Daoy (cell line): ENCODE measurements around the gene PRCC. TPM values are rescaled to one million over a fixed set of nuclear protein-coding genes. Genes with fewer than 3 reads are reported as not detected.
"Not testable (repeated sequence)": the region's sequence is repeated elsewhere in the genome, so short reads cannot be mapped to it uniquely, and the experiment has no call there.

Experiments used
- DNase-seq: peaks from one replicate; pipeline ENCODE4 v3.0.0-alpha.2; 2015; ENCODE audit warnings: low read depth
- total RNA-seq: library from RNA; depleted of rRNA; stranded (reverse); fragments of >200 nt; shearing (Covaris generic); gene quantifications from 2 replicates; pipeline ENCODE4 v1.2.3, GENCODE V29; 2014

The PRCC gene
- total RNA-seq, 1 experiment from 2014 or later, result 44.6 TPM

DNA sequence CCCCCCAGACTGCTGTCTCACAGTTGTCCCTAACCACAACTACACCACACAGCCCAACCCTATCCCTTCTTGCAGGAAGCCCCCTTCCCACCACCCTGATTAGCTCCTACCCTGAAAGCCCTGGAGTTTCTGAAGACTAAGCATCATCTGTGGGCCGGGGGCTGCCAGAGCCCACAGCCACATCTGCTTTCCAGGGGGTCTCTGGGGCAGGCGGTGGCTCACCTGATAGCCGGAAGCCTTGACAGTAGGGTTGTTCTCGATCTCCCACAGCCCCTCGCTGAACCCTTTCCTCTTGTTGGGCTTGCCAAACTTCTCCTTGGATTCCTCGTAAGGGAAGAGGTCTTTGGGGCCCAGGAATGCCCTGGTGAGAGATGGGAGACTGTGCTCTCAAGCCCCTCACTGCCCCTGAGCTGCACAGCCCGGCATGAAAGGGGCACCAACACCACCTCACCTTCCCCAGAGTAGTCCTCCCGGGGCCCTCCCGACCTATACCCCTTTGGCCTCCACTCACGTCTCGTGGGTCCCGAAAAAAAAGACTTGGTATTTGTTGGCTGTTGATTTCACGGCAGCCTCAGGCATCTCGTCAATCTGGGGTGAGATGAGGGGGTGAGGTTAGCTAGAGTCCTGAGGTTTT lies 22.4 kb upstream of the PRCC start:
- DNase-seq, result no peak

DNA sequence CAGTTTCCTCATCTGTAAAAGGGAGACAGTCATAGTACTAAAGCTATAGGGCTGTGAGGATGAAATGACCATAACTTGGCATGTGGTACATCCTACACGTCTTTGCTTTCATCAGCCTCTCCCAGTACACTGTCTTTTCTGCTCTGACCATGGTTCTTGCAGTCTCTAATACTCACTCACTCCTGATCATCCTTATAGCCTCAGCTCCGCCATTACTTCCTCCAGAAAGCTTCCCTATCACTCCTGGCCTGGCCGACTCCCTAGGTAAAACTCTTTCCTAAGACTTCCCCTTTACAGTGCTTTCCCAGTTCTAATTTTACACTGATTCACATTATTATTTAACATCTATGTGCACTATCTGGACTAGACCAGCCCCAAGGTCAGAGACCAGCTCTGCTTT lies 21.5 kb upstream of the PRCC start:
- DNase-seq, result no peak

DNA sequence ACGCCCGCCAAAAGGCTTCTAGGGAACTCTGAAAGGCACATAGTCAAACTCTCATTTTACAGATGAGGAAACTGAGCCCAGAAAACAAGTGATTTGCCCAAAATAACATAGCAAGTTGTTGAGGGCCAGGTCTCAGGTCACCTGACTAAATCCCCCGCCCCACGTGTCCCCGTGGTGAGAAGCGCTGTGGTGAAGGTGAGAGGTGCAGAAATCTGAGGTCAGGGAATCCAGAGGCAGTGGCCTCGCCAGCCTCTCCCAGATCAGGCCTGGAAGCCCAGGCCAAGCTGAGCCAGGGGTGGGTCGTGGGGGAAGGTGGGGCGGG lies 21.0 kb upstream of the PRCC start:
- no peak for DNase-seq

DNA sequence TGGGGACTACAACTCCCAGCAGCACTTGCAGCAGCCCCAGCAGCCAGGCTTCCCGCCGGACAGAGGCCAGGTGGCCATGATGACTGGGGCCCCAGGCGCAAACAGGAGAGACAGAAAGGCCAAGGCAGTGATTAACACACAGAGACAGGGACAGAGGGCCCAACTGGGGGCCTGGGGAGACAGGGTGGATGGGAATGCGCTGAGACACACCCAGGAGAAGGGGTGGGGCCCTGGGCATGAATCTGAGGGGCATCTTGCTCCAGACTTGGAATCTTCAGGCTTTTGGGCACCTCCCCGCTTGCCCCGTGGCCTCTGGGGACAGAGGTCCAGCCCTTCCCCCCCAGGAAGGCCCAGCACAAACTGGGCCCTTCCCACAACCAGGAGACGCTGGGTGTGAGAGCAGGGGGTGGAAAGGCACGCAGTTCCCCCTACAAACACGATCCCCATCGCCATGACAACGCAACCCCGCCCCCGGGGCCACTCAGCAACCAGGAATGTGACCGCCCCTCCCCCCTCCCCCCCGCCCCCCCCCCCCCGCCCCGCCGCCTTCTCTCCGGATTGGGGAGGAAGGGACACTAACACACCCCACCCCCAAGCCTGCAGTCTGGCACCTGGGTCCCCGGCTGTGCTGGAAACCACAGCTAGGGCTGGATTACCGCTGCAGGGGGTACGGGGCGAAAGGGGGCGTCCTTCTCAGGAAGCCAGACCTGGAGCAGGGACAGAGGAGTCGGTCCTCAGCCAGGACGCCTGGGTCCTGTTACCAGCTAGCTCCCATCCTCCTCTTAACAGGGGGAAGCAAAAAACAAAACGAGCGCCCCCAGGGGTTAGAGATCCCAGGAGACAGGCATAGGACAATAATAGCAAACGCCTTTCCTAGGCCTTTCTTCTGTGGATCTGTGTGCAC lies 20.4 kb upstream of the PRCC start:
- peak; percentile 94 for DNase-seq

DNA sequence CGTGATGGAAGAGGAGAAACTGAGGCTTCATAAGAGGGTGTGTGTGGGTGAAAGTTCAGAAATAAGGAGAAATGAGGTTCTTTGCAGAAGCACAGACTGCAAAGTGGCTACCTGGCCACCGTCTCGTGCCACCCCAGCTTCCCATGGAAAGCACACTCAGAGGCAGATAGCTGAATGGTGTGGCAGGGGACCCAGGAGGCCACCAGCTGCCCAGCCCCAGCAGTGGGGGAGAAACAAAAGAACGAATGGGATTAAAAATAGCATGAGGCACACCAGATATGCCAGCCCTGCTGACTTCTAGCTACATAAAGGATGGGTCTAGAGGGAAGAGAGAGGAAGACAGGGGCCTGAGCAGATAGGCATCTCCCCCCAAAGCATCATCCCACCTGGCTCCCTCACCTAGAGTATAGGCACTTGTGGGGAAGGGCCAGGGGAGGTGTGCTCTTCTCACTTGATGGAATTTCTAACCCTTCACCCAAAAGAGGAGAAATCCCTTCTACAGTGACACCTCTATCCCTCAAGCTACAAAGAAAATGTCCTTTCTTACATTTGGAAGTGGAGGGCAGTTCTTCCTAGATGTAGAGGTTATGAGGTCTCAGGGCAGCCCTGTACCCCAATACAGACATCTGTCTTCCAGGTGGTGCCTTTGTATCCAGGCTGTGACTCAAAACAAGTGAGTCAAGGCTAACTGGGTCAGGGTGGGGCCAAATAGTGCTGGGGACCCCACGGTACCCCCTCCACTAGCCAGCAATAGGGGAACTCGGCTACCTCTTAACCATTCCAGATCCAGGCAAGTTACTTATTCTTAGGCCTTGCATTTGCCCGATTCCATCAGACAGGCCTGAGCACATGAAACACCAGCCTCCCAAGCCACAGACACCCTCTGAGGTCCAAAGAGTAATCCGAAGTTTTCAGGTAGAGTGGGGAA lies 19.3 kb upstream of the PRCC start:
- DNase-seq, result peak; percentile 71

DNA sequence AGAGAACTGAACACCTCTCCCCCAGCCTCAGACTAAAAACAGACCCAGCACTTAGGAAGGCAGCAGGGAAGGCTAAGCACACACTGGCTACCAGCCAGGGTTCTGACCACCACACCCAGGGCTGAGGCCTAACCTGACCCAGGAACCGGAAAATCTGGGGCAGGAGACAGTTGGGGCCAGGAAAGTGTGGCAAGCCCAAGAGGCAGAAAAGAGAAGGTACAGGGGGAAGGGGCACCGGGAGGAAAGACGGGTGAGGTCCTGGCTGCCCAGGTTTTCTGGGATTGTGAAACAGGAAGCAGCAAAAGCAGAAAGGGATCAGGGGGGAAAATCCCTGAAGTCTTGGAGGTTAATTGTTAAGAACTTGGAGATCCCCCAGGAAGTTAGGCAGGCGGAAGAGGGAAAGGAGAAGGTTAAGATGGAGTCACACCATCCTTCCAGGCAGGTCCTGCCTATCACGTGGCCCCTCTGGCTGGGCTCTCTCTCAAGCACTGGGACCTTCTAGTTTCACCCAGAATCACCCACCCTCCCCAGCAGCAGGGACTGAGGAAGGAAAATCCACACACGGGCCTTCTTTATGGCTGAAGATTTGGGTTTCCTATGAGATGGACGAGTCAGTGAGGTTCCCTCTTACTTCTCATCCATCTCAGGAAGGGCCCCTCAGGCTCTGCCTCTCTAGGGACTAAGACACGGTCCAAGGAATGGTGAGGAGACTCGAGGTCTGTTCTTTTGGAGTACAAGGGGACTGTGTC lies 18.5 kb upstream of the PRCC start:
- DNase-seq, result peak; percentile 82

DNA sequence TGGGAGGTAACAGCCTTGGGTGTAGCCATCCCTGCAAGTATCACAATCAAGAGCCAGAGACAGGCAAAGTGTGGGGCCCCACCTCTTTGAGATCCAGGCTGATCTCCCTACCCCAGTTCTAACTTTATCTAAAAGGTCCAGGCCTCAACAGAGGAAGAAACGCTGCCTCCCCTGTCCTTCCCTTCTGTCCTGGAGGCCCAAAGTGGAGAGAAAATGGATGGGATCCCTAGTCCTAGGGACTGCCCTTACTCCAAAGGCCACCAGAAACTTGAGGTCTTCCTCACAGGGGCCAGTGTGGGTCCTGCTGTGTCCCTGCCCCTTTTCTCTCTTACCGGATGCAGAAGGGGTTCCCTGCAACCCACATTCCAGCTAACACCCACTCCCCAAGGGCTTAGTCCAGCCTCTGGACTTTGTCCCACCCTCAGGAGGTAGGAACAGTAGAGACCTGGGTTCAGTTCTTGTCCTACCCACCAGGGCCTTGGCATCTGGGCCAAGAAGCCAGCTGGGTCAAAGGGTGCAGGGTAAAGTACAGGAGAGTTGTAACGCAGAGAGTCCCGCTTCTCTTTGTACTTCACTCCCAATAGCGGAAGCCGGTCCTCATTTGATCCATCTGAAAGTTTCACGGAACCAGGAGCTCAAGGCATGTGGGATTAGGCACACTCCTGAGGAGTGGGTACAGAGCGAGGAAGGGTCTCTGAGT lies 17.8 kb upstream of the PRCC start:
- peak; percentile 30 for DNase-seq

DNA sequence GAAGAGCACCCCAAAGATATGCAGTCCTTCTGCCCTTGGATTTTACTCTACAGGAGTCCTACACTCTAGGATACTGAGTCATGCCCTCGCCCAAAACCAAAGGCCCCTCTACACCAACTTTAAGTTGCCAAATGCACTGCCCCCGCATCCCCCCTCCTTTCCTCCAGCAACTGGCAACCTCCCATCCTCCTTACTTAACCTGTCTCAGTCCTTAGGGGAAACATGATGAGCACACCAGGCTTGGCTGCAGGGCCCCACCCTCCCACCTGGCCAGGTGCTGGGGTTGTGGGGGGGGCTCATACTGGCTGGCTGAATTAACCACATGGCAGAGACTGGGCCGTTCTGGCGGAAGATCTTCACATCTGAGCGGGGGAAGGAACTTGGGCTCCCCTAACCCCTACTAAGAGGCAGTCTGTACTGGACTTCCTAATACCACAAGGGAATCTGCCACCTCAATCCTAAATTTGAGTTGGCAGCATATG lies 17.1 kb upstream of the PRCC start:
- DNase-seq, result peak; percentile 67

DNA sequence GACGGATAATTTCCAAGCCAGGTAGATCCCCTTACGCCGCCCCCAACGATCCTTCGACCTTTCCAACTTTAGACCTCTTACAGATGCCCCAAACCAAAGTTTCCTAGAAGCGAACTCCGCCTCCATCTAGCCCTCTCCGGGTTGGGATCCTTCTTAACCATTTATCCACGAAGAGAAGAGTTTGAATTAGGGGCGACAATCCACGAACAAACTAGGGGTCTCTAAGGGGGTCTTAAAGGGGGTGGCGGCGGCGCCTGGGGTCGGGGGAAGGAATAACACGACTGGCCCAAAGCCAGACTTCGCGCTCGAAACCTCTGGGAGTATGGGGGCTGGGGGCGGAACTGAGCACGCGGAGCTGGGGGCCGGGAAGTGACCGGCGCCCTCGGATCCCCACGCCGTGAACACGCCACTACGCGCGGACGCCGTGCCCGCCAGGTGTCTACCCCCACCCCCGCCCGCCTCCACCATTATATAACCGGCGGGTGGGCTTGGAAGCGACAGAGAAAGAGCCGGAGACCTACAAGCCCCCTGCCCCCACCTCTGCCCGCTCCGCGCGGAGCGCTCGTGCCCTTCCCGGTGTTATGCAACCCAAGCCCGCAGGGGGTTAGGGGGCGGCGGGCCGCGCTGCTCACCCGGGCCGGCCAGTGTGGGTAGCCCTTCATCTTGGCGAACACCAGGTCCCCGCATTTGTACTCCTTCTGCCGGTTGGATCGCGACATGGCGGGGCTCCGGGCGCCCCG lies 16.5 kb upstream of the PRCC start:
- DNase-seq, result peak; percentile 51

DNA sequence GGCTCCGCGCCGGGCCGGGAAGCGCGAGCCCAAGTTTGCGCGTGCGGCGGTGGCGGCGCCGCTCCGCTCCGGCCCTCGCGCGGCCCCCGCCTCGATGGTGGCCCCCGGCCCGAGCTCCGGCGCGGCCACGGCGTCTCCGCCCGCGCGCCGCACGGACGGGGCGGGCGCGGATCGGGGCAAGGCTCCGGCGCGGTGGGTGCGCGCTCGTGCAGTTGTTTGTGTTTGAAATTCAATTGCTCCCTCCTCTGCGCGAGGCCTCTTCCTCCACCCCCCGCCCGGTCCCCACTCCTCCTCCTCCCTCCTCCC lies 15.9 kb upstream of the PRCC start, which contains the start of gene HDGF:
Gene HDGF, minus strand, starts transcription at position 225 of the 306 bp plus-strand sequence. CDS start 246 bp downstream, outside the sequence.
- DNase-seq, result no peak

DNA sequence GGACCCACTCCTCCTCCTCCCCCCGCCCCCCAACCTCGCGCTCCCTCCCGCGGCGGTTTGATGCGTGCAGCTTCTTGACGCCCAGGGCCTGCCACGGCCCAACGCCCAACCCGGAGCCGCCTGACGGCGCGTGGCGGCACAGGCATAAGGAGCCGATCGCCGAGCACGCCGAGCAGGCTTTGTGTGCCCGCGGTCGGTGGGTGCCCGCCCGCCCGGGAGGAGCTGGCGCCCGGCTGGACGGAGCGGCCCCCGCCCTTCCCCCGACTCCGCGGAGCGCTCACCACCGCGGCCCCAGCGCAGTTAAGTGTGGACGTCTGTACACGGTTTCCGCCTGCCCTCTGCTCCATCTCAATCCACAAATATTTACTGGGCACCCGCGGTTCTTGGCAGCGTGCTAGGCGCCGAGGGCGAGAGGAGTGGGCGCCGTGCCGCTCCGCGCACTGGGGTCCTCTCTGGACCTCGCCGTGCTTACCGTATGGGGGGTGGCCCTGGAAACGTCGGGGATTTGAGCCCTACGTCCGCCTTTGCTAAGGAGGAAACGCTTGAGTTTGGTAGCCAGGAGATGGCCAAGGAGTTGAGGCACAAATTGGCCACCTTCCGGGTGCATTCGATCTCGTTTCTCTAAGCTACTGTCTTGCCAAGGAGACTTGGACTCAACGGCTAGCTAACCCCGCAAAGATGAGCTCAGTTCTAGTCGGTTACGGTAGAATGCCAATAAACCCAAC lies 15.4 kb upstream of the PRCC start:
- DNase-seq, result peak; percentile 99

DNA sequence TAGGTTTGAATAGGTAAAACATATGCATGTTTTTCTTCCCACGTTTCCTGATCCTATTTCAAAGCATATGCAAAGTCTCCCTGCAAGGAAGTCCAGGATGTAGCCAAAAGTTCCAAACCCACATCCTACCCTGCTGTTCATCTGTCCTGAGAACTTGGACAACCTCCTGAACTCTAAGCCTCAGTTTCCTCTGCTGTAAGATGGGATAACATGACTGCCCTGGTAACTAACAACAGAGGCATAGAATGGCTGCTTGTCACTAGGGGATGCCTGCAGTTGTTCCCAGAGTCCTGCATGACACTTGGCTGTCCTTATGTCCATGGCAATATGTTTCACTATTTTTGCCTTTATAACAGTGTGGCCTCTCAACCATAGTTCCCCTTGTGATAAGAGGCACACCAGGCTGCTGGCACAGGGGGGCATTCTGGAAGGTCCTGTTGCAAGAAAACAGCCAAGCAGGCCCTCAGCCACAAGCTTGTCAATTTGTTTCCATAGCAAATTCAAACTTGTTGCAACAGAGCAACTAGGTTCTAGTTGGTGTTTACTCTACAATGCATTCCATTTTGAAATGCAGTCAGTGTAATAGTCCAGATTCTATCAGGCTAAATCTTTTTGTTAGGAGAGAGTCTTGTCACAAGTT lies 14.4 kb upstream of the PRCC start:
- DNase-seq, result no peak

DNA sequence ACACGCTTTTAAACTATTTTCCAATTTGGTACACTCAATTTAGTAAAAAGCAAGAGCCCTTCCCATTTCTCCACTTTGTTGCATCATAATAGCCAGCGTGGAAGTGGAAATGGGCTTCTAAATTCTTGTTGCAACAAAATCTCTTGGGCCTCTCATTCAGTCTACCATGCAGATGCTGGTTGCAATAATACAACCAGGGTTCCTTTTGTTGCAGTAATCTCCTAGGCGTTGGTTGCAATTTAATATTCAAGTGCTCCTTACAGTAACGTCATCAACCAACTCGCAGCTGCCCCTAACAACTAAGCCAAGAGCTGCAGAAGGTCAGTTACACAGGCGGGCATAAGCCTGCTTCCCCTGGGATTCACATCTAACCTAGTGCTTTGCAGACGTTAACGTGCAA lies 13.1 kb upstream of the PRCC start:
- no peak for DNase-seq

DNA sequence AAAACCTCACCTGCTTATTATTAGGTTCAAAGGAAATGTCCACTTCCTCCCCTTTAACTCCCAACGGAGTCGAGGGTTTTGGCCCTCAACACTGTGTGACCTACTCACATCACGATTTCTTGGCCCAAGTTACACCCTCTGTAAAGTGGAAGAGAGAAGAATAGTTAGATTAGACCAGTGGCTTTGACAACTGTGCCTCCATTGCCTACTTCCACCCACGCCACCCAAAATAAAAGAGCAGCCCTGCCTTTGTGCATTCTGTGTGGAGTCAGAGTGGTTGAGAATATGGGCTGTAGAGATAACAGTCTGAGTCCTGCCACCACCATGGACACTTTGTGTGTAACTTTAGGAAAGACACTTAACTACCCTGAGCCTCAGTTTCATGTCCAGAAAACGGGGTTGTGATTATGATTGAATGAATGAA lies 11.8 kb upstream of the PRCC start:
- DNase-seq, result no peak

DNA sequence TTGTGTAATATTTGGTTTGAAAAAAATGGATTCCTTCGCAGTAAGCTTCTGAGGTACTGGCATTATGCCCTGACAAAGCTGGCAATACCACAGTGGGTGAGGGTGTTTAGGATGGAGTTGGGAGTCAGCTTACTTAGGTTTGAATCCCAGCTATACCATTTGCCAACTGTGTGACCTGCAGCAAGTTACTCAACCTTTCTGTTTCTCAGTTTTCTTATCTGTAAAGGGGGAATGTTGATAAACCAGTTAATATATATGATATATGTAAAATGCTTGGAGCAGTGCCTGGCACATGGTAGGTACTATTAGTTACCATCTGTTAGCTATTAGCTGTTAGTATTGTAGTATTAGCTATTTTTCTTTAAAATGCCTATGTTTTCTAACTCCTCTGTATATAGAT lies 11.0 kb upstream of the PRCC start:
- DNase-seq, result no peak

DNA sequence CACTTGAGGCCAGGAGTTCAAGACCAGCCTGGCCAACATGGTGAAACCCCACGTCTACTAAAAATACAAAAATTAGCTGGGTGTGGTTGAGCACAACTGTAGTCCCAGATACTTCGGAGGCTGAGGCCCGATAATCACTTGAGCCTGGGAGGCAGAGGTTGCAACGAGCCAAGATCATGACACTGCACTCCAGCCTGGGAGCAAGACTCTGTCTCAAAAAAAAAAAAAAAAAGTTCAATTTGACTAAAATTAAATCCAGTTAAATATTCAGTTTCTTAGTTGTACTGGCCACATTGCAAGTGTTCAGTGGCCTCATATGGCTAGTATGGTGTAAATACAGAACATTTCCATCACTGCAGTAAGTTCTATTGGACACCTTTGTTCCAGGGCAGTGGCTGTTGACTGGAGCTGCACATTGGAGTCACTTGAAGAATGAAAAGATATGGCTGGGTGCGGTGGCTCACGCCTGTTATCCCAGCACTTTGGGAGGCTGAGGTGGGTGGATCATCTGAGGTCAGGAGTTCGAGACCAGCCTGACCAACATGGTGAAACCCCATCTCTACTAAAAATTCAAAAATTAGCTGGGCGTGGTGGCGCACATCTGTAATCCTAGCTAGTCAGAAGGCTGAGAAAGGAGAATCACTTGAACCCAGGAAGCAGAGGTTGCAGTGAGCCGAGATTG lies 9.6 kb upstream of the PRCC start:
- DNase-seq, result not testable (repeated sequence)

DNA sequence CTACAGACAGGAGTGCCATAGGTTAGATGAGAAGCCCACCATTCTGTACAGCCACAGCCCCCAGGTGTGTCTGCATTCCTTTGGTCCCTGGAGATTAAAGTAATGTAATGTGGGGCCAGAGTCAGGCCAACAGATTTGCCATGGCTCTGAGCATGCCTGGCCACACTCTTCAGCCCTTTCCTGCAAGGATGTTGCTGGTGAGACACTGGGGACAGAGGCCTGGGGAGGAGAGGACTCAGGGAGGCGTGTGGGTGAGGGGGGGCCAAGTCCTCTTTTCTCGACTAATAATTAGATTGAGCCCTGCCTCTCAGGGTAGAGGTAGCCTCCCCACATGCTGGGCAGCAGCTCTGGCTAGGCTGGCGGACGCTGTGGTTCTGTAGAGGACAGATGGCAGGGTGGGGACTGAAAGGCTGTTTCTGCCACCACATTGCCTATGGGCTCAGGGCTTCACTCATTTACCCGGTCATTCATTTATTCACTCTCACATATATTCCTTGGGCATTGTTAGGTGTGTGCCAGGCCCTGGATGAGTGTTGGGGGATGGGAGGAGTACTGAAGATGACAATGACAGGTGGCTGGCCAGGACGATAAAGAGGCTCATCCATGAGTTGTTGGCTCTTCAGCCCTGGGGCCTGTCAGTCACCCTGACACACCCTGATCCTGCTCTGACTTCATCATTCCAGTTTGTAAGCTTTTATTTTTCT lies 7.1 kb upstream of the PRCC start:
- DNase-seq, result no peak

DNA sequence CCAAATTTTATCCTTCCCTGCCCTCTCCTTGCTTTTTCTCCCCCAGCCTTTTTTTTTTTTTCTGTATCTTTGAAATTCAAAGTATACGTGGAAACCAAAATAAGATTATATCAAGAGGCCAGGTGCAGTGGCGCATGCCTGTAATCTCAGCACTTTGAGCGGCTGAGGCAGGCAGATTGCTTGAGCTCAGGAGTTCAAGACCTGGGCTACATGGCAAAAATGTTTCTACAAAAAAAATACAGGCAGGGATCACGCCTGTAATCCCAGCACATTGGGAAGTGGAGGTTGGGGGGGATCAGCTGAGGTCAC lies 6.6 kb upstream of the PRCC start:
- no peak for DNase-seq
